Osteocyte (in vitro differentiated cells): Measurements from ENCODE around the gene LRCOL1. TPM values are rescaled to one million over a fixed set of nuclear protein-coding genes. Genes with fewer than 3 reads are reported as not detected.

ENCODE experiments used
- DNase-seq: peaks from one replicate; pipeline ENCODE4 v3.0.0; 2021; ENCODE audit warnings: mixed read lengths; ENCODE audit not compliant: unreplicated experiment; ENCODE audit errors: extremely low spot score
- H3K27ac Mint-ChIP-seq: one replicate; pipeline ENCODE4 v1.8.0; 2021; ENCODE audit warnings: mild to moderate bottlenecking, mixed read lengths; ENCODE audit not compliant: unreplicated experiment
- H3K27me3 Mint-ChIP-seq: one replicate; pipeline ENCODE4 v1.8.0; 2021; ENCODE audit warnings: mixed read lengths; ENCODE audit not compliant: unreplicated experiment
- H3K36me3 Mint-ChIP-seq: one replicate; pipeline ENCODE4 v1.8.0; 2021; ENCODE audit warnings: mixed read lengths; ENCODE audit not compliant: unreplicated experiment
- H3K4me1 Mint-ChIP-seq: one replicate; pipeline ENCODE4 v1.8.0; 2021; ENCODE audit warnings: mixed read lengths; ENCODE audit not compliant: unreplicated experiment
- H3K4me3 Mint-ChIP-seq: one replicate; pipeline ENCODE4 v1.8.0; 2021; ENCODE audit warnings: mild to moderate bottlenecking, moderate library complexity, mixed read lengths; ENCODE audit not compliant: unreplicated experiment
- H3K9me3 Mint-ChIP-seq: one replicate; pipeline ENCODE4 v1.8.0; 2021; ENCODE audit warnings: mixed read lengths; ENCODE audit not compliant: unreplicated experiment
- total RNA-seq: library from RNA; stranded (reverse); gene quantifications from 2 replicates; pipeline ENCODE4 v1.2.1, GENCODE V29; 2021
- TF ChIP-seq, protein P1 (sequence below): fragments of 200-600 bp; sonication (generic); IDR thresholded peaks from 2 replicates; pipeline ENCODE4 v1.5.0; 2021; ENCODE audit warnings: antibody characterized with exemption, mild to moderate bottlenecking, moderate library complexity

The LRCOL1 gene
- total RNA-seq, 1 donor from 2014 or later, result not detected

- Mint-ChIP-seq H3K36me3 (no peaks in the 10 kb centered on the region), H3K27ac (no peak overlapping the region), H3K4me1 (peaks cover 22% of the 10 kb centered on the region), H3K27me3 (no peaks in the 10 kb centered on the region), H3K9me3 (no peaks in the 10 kb centered on the region), H3K4me3 (no peak overlapping the region)
- DNase-seq, result no peak
- TF ChIP-seq, protein P1, sequence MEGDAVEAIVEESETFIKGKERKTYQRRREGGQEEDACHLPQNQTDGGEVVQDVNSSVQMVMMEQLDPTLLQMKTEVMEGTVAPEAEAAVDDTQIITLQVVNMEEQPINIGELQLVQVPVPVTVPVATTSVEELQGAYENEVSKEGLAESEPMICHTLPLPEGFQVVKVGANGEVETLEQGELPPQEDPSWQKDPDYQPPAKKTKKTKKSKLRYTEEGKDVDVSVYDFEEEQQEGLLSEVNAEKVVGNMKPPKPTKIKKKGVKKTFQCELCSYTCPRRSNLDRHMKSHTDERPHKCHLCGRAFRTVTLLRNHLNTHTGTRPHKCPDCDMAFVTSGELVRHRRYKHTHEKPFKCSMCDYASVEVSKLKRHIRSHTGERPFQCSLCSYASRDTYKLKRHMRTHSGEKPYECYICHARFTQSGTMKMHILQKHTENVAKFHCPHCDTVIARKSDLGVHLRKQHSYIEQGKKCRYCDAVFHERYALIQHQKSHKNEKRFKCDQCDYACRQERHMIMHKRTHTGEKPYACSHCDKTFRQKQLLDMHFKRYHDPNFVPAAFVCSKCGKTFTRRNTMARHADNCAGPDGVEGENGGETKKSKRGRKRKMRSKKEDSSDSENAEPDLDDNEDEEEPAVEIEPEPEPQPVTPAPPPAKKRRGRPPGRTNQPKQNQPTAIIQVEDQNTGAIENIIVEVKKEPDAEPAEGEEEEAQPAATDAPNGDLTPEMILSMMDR, result no peak
These were observed 17.3 kb downstream of the LRCOL1 start for GRCh38 chr12:132593071-132593470.

GRCh38 chr12:132592282-132592970, 18.0 kb downstream of the LRCOL1 start:
- no peaks in the 10 kb centered on the region for H3K36me3 Mint-ChIP-seq
- H3K27me3 Mint-ChIP-seq, result no peaks in the 10 kb centered on the region
- no peak for DNase-seq
- no peak overlapping the region for H3K27ac Mint-ChIP-seq
- peaks cover 18% of the 10 kb centered on the region for H3K4me1 Mint-ChIP-seq
- no peaks in the 10 kb centered on the region for H3K9me3 Mint-ChIP-seq
- no peak overlapping the region for H3K4me3 Mint-ChIP-seq
- TF ChIP-seq, protein P1, result no peak

- H3K36me3 Mint-ChIP-seq, result no peaks in the 10 kb centered on the region
- H3K27me3 Mint-ChIP-seq, result no peaks in the 10 kb centered on the region
- TF ChIP-seq, protein P1, result no peak
- no peak overlapping the region for H3K4me3 Mint-ChIP-seq
- no peak overlapping the region for H3K27ac Mint-ChIP-seq
- no peak for DNase-seq
- H3K4me1 Mint-ChIP-seq, result peaks cover 14% of the 10 kb centered on the region
- no peaks in the 10 kb centered on the region for H3K9me3 Mint-ChIP-seq
These were observed 19.1 kb downstream of the LRCOL1 start for GRCh38 chr12:132591107-132591935.

- H3K4me3 Mint-ChIP-seq, result no peak overlapping the region
- no peaks in the 10 kb centered on the region for H3K9me3 Mint-ChIP-seq
- TF ChIP-seq, protein P1, result no peak
- H3K4me1 Mint-ChIP-seq, result peaks cover 4% of the 10 kb centered on the region
- no peak overlapping the region for H3K27ac Mint-ChIP-seq
- H3K36me3 Mint-ChIP-seq, result peaks cover 2% of the 10 kb centered on the region
- H3K27me3 Mint-ChIP-seq, result no peaks in the 10 kb centered on the region
- no peak for DNase-seq
These were observed 21.3 kb downstream of the LRCOL1 start for GRCh38 chr12:132588821-132589669.
